GM12892 (cell line): ENCODE measurements around the gene SOX13.

Source experiments
- POLR2A ChIP-seq: IDR thresholded peaks from 2 replicates; pipeline ENCODE4 v1.6.1; 2011; ENCODE audit warnings: low read depth, low read length, control low read depth
- POLR2AphosphoS5 ChIP-seq: IDR thresholded peaks from 2 replicates; pipeline ENCODE4 v1.6.1; 2011; ENCODE audit warnings: low read depth, low read length, control low read depth
- TAF1 ChIP-seq: IDR thresholded peaks from 2 replicates; pipeline ENCODE4 v1.6.1; 2011; ENCODE audit warnings: low read depth, mild to moderate bottlenecking, control low read depth, low read length, borderline replicate concordance

GRCh38 chr1:204130981-204131892 lies 58.3 kb downstream of the SOX13 start:
- no peak for TF ChIP-seq POLR2AphosphoS5
- no peak for TF ChIP-seq POLR2A
- TF ChIP-seq TAF1 = no peak
